Measurements from ENCODE around the gene CREBBP.

DNA sequence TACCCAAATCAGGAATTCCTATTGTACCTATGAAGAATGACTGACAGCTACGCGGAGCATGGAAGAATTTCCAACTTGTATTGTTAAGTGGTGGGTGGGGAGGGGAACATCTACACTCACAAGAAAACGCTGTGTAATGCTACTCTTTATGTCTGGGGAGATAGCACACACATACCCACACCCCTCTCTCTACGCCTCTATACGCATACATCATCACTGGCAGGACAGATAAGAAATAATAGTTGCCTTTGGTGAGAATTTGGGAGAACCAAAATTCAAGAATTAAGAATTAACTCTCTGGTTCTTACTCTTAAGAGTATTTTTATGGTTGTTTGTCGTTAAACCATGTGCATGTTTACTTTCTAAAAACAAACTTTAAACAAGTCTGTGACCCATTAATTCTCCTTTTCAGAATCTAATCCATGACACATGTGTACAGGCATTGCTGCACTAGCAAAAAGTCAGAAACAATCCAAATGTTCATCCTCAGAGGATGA lies 33.9 kb downstream of the CREBBP start:
- TF ChIP-seq CTCF (IDR thresholded peaks at IDR 0.05 in 8 of 11, conservative IDR thresholded peaks at IDR 0.05 in 3 of 11) (no peak), POLR2A (IDR thresholded peaks at IDR 0.05) (no peak), POLR2AphosphoS5 (IDR thresholded peaks at IDR 0.05) (no peak)
